Natural killer cell (primary cell): Measurements from ENCODE around the gene SAMD15. TPM values are rescaled to one million over a fixed set of nuclear protein-coding genes. Genes with fewer than 3 reads are reported as not detected.

Experiments used
- ATAC-seq, 3 donors: fragments of 150-1000 bp in 2 of 3; fragments of 200-7000 bp in 1 of 3; cut with Tn5 transposase; 1 replicate in 1 of 3; 2 replicates in 2 of 3; pipeline ENCODE4 v1.10.0; 2021; ENCODE audit warnings: mild to moderate bottlenecking in 2 of 3, moderate library complexity in 2 of 3
- DNase-seq, 2 donors: peaks; one replicate each; pipeline versions ENCODE4 v3.0.0 to v3.0.0-alpha.2; 2013 to 2021; ENCODE audit warnings: mixed read lengths in 1 of 2
- H3K27ac ChIP-seq: one replicate; pipeline ENCODE4 v1.5.1; 2013; ENCODE audit warnings: mild to moderate bottlenecking, low read length
- H3K27me3 ChIP-seq: one replicate; pipeline ENCODE4 v1.6.1; 2013; ENCODE audit warnings: low read length; ENCODE audit not compliant: control insufficient read depth, insufficient read depth
- H3K36me3 ChIP-seq: one replicate; pipeline ENCODE4 v1.6.1; 2013; ENCODE audit warnings: low read length; ENCODE audit not compliant: control insufficient read depth, insufficient read depth
- H3K4me1 ChIP-seq: one replicate; pipeline ENCODE4 v1.6.1; 2013; ENCODE audit warnings: low read length; ENCODE audit not compliant: control insufficient read depth, insufficient read depth
- H3K4me3 ChIP-seq: one replicate; pipeline ENCODE4 v1.5.1; 2013; ENCODE audit warnings: low read length
- H3K9me3 ChIP-seq: one replicate; pipeline ENCODE4 v1.6.1; 2013; ENCODE audit warnings: low read length; ENCODE audit not compliant: control insufficient read depth, insufficient read depth
- H3K27ac Mint-ChIP-seq, 2 donors: one replicate each; pipeline ENCODE4 v1.8.0; 2022; ENCODE audit warnings: mild to moderate bottlenecking in 2 of 2, mixed read lengths in 2 of 2, moderate library complexity in 1 of 2
- H3K27me3 Mint-ChIP-seq, 2 donors: one replicate each; pipeline ENCODE4 v1.8.0; 2022; ENCODE audit warnings: low read depth in 2 of 2, mixed read lengths in 2 of 2
- H3K36me3 Mint-ChIP-seq: one replicate; pipeline ENCODE4 v1.8.0; 2022; ENCODE audit warnings: mixed read lengths
- H3K4me1 Mint-ChIP-seq, 2 donors: one replicate each; pipeline ENCODE4 v1.8.0; 2022; ENCODE audit warnings: mixed read lengths in 2 of 2
- H3K4me3 Mint-ChIP-seq: one replicate; pipeline ENCODE4 v1.8.0; 2022; ENCODE audit warnings: mild to moderate bottlenecking, moderate library complexity, mixed read lengths
- H3K9me3 Mint-ChIP-seq, 2 donors: one replicate each; pipeline ENCODE4 v1.8.0; 2022; ENCODE audit warnings: mixed read lengths in 2 of 2
- CTCF ChIP-seq: fragments of 200-600 bp; IDR thresholded peaks from one replicate; pipeline ENCODE4 v1.8.0; 2022; ENCODE audit warnings: antibody characterized with exemption
- WGBS: methylation state at CpG from one replicate; pipeline ENCODE4 v1.1.7; 2013; ENCODE audit warnings: missing lambda C conversion rate; ENCODE audit not compliant: insufficient coverage; 5-methylcytosine and 5-hydroxymethylcytosine counted together
- intact Hi-C: fragments of 100-400 bp; cut with micrococcal nuclease; formaldehyde crosslinking; loops from one replicate; pipeline ENCODE4 v1.14.2; 2022
- total RNA-seq, 4 donors: library from RNA; stranded (reverse); fragments of 120-200 nt in 1 of 4; gene quantifications; one replicate each; pipeline versions ENCODE4 v1.2.3 to v1.2.4, GENCODE V29; 2013 to 2022

The SAMD15 gene
- total RNA-seq, 3 donors from 2014 or later (not counting 1 experiment from before 2014, with no cell fraction given): 0.09 to 0.54 (median 0.40) TPM

- peak in 1 of 2 donors; percentile 33 for DNase-seq
- TF ChIP-seq CTCF: no peak
- no peaks in the 10 kb centered on the region for H3K9me3 ChIP-seq
- Mint-ChIP-seq H3K27ac (no peak overlapping the region), H3K27me3 (no peaks in the 10 kb centered on the region), H3K36me3 (no peaks in the 10 kb centered on the region), H3K9me3 (no peaks in the 10 kb centered on the region), H3K4me1 (peaks cover 35 to 38% of the 10 kb centered on the region in 2 donors), H3K4me3 (no peak overlapping the region)
- intact Hi-C loops: no loop called here
- H3K27ac ChIP-seq: peak overlapping the region; percentile 29
- H3K4me3 ChIP-seq: no peak overlapping the region
- H3K27me3 ChIP-seq: no peaks in the 10 kb centered on the region
- WGBS: 12% methylated on average over 4 of the region's 4 CpGs
- ATAC-seq: no peak
- no peaks in the 10 kb centered on the region for H3K36me3 ChIP-seq
- H3K4me1 ChIP-seq: peaks cover 13% of the 10 kb centered on the region
Observed at GRCh38 chr14:77372304-77372841, 4.8 kb upstream of the SAMD15 start.

GRCh38 chr14:77375164-77375950 is 1.8 kb upstream of the SAMD15 start:
- no peak overlapping the region for H3K27ac ChIP-seq
- H3K4me3 Mint-ChIP-seq: peak overlapping the region; percentile 94
- H3K9me3 Mint-ChIP-seq: no peaks in the 10 kb centered on the region
- TF ChIP-seq CTCF: no peak
- H3K27me3 ChIP-seq: no peaks in the 10 kb centered on the region
- H3K27ac Mint-ChIP-seq: no peak overlapping the region
- intact Hi-C loops: no loop called here
- H3K36me3 ChIP-seq: no peaks in the 10 kb centered on the region
- peaks cover 26 to 28% of the 10 kb centered on the region in 2 donors for H3K4me1 Mint-ChIP-seq
- H3K9me3 ChIP-seq: no peaks in the 10 kb centered on the region
- ATAC-seq: no peak
- H3K36me3 Mint-ChIP-seq: no peaks in the 10 kb centered on the region
- H3K4me3 ChIP-seq: no peak overlapping the region
- 60% methylated on average over 8 of the region's 9 CpGs for WGBS
- no peaks in the 10 kb centered on the region for H3K27me3 Mint-ChIP-seq
- peak in 1 of 2 donors; percentile 11 for DNase-seq
- peaks cover 13% of the 10 kb centered on the region for H3K4me1 ChIP-seq

GRCh38 chr14:77375973-77376770 is 1.0 kb upstream of the SAMD15 start:
- peaks cover 0 to 2% of the 10 kb centered on the region in 2 donors for H3K27me3 Mint-ChIP-seq
- H3K9me3 Mint-ChIP-seq: no peaks in the 10 kb centered on the region
- H3K4me1 Mint-ChIP-seq: peaks cover 26 to 28% of the 10 kb centered on the region in 2 donors
- intact Hi-C loops: loop anchor here (2.0 kb wide), 2 partner anchors 55 to 81 kb away; partner anchors contain the start of genes GSTZ1, POMT2 and VIPAS39
- H3K27me3 ChIP-seq: no peaks in the 10 kb centered on the region
- ATAC-seq: peak in 1 of 3 donors; percentile 43
- peak overlapping the region; percentile 96 for H3K4me3 ChIP-seq
- no peak overlapping the region for H3K27ac Mint-ChIP-seq
- no peak for TF ChIP-seq CTCF
- 9% methylated on average over 23 of the region's 24 CpGs for WGBS
- peak overlapping the region; percentile 74 for H3K27ac ChIP-seq
- H3K4me1 ChIP-seq: peaks cover 13% of the 10 kb centered on the region
- no peak for DNase-seq
- H3K36me3 ChIP-seq: no peaks in the 10 kb centered on the region
- H3K4me3 Mint-ChIP-seq: peak overlapping the region; percentile 94
- no peaks in the 10 kb centered on the region for H3K9me3 ChIP-seq
- H3K36me3 Mint-ChIP-seq: no peaks in the 10 kb centered on the region
